Measurements from ENCODE around the gene RABGEF1.

RABGEF1 gene

DNA sequence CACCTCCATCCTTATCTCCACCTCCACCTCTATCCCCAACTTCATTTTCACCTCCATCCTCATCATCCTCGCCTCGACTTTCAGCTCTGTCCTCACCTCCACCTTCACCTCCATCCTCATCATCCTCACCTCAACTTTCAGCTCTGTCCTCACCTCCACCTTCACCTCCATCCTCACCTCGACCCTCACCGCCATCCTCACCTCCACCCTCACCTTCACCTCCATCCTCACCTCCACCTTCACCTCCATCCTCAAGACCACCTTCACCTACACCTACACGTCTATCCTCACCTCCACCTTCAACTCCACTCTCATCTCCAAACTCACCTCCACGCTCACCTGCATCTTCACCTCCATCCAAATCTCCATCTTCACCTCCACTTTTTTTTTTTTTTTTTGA lies 12.0 kb upstream of the RABGEF1 start:
- no peak for TF ChIP-seq ZNF70 (CRISPR knock-in tag; IDR thresholded peaks at IDR 0.05)
- no peak for TF ChIP-seq GLIS3 (CRISPR knock-in tag; IDR thresholded peaks at IDR 0.05)
- no peak for TF ChIP-seq ARNTL (CRISPR knock-in tag; IDR thresholded peaks at IDR 0.05; ENCODE audit: borderline replicate concordance, low read depth)
- TF ChIP-seq, protein P1, sequence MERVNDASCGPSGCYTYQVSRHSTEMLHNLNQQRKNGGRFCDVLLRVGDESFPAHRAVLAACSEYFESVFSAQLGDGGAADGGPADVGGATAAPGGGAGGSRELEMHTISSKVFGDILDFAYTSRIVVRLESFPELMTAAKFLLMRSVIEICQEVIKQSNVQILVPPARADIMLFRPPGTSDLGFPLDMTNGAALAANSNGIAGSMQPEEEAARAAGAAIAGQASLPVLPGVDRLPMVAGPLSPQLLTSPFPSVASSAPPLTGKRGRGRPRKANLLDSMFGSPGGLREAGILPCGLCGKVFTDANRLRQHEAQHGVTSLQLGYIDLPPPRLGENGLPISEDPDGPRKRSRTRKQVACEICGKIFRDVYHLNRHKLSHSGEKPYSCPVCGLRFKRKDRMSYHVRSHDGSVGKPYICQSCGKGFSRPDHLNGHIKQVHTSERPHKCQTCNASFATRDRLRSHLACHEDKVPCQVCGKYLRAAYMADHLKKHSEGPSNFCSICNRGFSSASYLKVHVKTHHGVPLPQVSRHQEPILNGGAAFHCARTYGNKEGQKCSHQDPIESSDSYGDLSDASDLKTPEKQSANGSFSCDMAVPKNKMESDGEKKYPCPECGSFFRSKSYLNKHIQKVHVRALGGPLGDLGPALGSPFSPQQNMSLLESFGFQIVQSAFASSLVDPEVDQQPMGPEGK (CRISPR knock-in tag; IDR thresholded peaks at IDR 0.05; ENCODE audit: borderline replicate concordance), result no peak
- TF ChIP-seq OSR1 (CRISPR knock-in tag; IDR thresholded peaks at IDR 0.05), result no peak
- TF ChIP-seq ZNF8 (CRISPR knock-in tag; IDR thresholded peaks at IDR 0.05), result no peak
- no peak for TF ChIP-seq BACH2 (CRISPR knock-in tag; IDR thresholded peaks at IDR 0.05; ENCODE audit: borderline replicate concordance)
- TF ChIP-seq, protein P2, sequence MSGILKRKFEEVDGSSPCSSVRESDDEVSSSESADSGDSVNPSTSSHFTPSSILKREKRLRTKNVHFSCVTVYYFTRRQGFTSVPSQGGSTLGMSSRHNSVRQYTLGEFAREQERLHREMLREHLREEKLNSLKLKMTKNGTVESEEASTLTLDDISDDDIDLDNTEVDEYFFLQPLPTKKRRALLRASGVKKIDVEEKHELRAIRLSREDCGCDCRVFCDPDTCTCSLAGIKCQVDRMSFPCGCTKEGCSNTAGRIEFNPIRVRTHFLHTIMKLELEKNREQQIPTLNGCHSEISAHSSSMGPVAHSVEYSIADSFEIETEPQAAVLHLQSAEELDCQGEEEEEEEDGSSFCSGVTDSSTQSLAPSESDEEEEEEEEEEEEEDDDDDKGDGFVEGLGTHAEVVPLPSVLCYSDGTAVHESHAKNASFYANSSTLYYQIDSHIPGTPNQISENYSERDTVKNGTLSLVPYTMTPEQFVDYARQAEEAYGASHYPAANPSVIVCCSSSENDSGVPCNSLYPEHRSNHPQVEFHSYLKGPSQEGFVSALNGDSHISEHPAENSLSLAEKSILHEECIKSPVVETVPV (CRISPR knock-in tag; IDR thresholded peaks at IDR 0.05), result no peak
- no peak for TF ChIP-seq TOX (CRISPR knock-in tag; IDR thresholded peaks at IDR 0.05; ENCODE audit: borderline replicate concordance)
- TF ChIP-seq PPARA (CRISPR knock-in tag; IDR thresholded peaks at IDR 0.05; ENCODE audit: borderline replicate concordance), result no peak
- ATAC-seq, result no peak

DNA sequence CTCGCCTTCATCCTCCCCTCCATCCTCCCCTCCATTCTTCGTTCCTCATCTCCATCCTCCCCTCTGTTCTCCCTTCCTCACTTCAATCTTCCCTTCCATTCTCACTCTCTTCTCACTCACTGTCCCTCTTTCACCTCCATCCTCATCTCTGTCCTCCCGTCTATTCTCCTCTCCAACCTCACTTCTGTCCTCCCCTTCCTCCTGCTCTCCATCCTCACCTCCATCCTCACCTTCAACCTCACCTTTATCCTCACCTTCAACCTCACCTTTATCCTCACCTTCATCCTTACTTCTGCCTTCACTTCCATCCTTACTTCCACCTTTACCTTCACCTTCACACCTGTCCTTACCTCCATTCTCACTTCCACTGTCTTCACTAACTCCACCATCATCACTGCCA lies 11.3 kb upstream of the RABGEF1 start:
- TF ChIP-seq TCF4 (CRISPR knock-in tag; IDR thresholded peaks at IDR 0.05; ENCODE audit: borderline replicate concordance), result no peak
- ATAC-seq, result no peak

DNA sequence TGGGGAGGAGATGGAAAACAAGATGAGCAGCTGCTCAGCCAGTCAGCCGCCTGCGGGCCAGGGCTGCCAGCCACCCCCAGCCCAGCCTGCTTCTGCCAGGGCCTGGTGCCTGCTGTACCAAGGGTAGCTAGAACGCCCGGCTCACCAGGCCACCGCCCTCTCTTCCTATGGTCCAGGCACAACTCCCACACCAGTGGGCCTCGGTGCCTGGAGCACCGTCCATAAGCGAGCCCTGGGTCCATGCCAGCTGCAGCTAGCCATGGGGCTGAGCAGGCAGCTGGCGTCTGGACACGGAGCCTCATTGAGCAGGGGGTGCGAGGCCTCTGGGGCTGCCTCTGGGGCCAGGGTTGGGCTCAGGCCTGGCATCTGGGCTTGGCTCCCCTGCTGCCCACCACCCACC lies 8.5 kb upstream of the RABGEF1 start:
- peak; percentile 37 for ATAC-seq
- TF ChIP-seq, protein P3, sequence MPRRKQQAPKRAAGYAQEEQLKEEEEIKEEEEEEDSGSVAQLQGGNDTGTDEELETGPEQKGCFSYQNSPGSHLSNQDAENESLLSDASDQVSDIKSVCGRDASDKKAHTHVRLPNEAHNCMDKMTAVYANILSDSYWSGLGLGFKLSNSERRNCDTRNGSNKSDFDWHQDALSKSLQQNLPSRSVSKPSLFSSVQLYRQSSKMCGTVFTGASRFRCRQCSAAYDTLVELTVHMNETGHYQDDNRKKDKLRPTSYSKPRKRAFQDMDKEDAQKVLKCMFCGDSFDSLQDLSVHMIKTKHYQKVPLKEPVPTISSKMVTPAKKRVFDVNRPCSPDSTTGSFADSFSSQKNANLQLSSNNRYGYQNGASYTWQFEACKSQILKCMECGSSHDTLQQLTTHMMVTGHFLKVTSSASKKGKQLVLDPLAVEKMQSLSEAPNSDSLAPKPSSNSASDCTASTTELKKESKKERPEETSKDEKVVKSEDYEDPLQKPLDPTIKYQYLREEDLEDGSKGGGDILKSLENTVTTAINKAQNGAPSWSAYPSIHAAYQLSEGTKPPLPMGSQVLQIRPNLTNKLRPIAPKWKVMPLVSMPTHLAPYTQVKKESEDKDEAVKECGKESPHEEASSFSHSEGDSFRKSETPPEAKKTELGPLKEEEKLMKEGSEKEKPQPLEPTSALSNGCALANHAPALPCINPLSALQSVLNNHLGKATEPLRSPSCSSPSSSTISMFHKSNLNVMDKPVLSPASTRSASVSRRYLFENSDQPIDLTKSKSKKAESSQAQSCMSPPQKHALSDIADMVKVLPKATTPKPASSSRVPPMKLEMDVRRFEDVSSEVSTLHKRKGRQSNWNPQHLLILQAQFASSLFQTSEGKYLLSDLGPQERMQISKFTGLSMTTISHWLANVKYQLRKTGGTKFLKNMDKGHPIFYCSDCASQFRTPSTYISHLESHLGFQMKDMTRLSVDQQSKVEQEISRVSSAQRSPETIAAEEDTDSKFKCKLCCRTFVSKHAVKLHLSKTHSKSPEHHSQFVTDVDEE (CRISPR knock-in tag; IDR thresholded peaks at IDR 0.05), result no peak
- TF ChIP-seq ZFP30 (CRISPR knock-in tag; IDR thresholded peaks at IDR 0.05), result no peak
- TF ChIP-seq TCF4 (CRISPR knock-in tag; IDR thresholded peaks at IDR 0.05; ENCODE audit: borderline replicate concordance), result no peak
- TF ChIP-seq GLIS3 (CRISPR knock-in tag; IDR thresholded peaks at IDR 0.05), result no peak
- TF ChIP-seq ZC3H10 (CRISPR knock-in tag; IDR thresholded peaks at IDR 0.05), result no peak
- TF ChIP-seq PPARA (CRISPR knock-in tag; IDR thresholded peaks at IDR 0.05; ENCODE audit: borderline replicate concordance), result no peak
- TF ChIP-seq ZNF70 (CRISPR knock-in tag; IDR thresholded peaks at IDR 0.05), result no peak
- no peak for TF ChIP-seq ARNTL (CRISPR knock-in tag; IDR thresholded peaks at IDR 0.05; ENCODE audit: borderline replicate concordance, low read depth)
- TF ChIP-seq, protein P4, sequence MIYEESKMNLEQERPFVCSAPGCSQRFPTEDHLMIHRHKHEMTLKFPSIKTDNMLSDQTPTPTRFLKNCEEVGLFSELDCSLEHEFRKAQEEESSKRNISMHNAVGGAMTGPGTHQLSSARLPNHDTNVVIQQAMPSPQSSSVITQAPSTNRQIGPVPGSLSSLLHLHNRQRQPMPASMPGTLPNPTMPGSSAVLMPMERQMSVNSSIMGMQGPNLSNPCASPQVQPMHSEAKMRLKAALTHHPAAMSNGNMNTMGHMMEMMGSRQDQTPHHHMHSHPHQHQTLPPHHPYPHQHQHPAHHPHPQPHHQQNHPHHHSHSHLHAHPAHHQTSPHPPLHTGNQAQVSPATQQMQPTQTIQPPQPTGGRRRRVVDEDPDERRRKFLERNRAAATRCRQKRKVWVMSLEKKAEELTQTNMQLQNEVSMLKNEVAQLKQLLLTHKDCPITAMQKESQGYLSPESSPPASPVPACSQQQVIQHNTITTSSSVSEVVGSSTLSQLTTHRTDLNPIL (CRISPR knock-in tag; IDR thresholded peaks at IDR 0.05; ENCODE audit: low read depth), result no peak
- TF ChIP-seq, protein P1 (CRISPR knock-in tag; IDR thresholded peaks at IDR 0.05; ENCODE audit: borderline replicate concordance), result no peak
- TF ChIP-seq RARB (CRISPR knock-in tag; IDR thresholded peaks at IDR 0.05), result no peak
- no peak for TF ChIP-seq CSDC2 (CRISPR knock-in tag; IDR thresholded peaks at IDR 0.05)

DNA sequence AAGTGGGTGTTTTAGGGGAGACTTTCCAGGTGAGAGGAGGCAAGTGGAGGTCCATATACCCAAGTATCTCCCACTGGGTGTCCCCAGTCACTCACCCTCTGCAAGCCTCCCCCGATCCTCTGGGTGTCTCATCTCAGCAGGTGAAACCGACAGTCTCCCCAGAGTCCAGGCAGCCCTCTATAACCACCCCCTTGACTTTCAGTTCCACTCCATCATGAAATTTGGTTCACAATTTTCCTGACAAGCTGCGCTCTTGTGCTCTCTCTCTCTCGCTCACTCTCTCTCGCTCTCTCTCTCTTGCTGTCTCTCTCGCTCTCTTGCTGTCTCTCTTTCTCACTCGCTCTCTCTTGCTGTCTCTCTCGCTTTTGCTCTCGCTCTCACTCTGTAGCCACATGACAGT lies 8.1 kb upstream of the RABGEF1 start:
- peak; percentile 10; the same call in 1 of the 3 replicates for ATAC-seq
- TF ChIP-seq PPARA (CRISPR knock-in tag; IDR thresholded peaks at IDR 0.05; ENCODE audit: borderline replicate concordance), result no peak
